NB4 (cell line): ENCODE data around the gene TGFB3.
"Not testable (repeated sequence)": the region's sequence is repeated elsewhere in the genome, so short reads cannot be mapped to it uniquely, and the experiment has no call there.

Experiments used
- DNase-seq: peaks from one replicate; pipeline ENCODE4 v3.0.0; 2010; ENCODE audit warnings: low read depth
- H3K4me3 ChIP-seq: one replicate; pipeline ENCODE4 v1.5.1; 2011; ENCODE audit warnings: mild to moderate bottlenecking, low read depth, low read length, moderate library complexity
- CTCF ChIP-seq: IDR thresholded peaks from one replicate; pipeline ENCODE4 v1.5.1; 2012; ENCODE audit warnings: low read depth, low read length
- MAX ChIP-seq: IDR thresholded peaks from 2 replicates; pipeline ENCODE4 v1.6.1; 2011; ENCODE audit warnings: low read depth, low read length
- MYC ChIP-seq: IDR thresholded peaks from 2 replicates; pipeline ENCODE4 v1.6.1; 2011; ENCODE audit warnings: low read depth, low read length
- POLR2A ChIP-seq: IDR thresholded peaks from 2 replicates; pipeline ENCODE4 v1.6.1; 2011; ENCODE audit warnings: mild to moderate bottlenecking; ENCODE audit not compliant: insufficient read length; ENCODE audit errors: extremely low read depth

Gene TGFB3

GRCh38 chr14:76015191-76015590, 33.4 kb upstream of the TGFB3 start:
- no peak for DNase-seq
- no peak for TF ChIP-seq MYC
- no peak for TF ChIP-seq POLR2A
- TF ChIP-seq MAX, result no peak
- no peak for TF ChIP-seq CTCF
- no peak overlapping the region for H3K4me3 ChIP-seq

- DNase-seq, result no peak
- TF ChIP-seq MAX (no peak), MYC (no peak), CTCF (no peak), POLR2A (no peak)
- no peak overlapping the region for H3K4me3 ChIP-seq
These were observed 30.6 kb upstream of the TGFB3 start for GRCh38 chr14:76012354-76012753.

GRCh38 chr14:76011930-76012329, 30.1 kb upstream of the TGFB3 start:
- no peak overlapping the region for H3K4me3 ChIP-seq
- no peak for DNase-seq
- TF ChIP-seq CTCF (no peak), MYC (no peak), POLR2A (no peak)

- not testable (repeated sequence) for DNase-seq, H3K4me3 ChIP-seq
These were observed 27.8 kb upstream of the TGFB3 start for GRCh38 chr14:76009627-76010026.

GRCh38 chr14:76007852-76008251, 26.1 kb upstream of the TGFB3 start:
- no peak overlapping the region for H3K4me3 ChIP-seq
- no peak for DNase-seq
- TF ChIP-seq MYC (no peak), MAX (no peak), POLR2A (no peak), CTCF (no peak)

GRCh38 chr14:76007379-76007778, 25.6 kb upstream of the TGFB3 start:
- no peak for TF ChIP-seq MAX
- TF ChIP-seq CTCF, result no peak
- TF ChIP-seq POLR2A, result no peak
- TF ChIP-seq MYC, result no peak
- H3K4me3 ChIP-seq, result no peak overlapping the region
- DNase-seq, result no peak

- DNase-seq, result no peak
- no peak overlapping the region for H3K4me3 ChIP-seq
- TF ChIP-seq CTCF, result no peak
- no peak for TF ChIP-seq POLR2A
- TF ChIP-seq MYC, result no peak
- TF ChIP-seq MAX, result no peak
These were observed 24.5 kb upstream of the TGFB3 start for GRCh38 chr14:76006253-76006652.
